H1 (cell line): ENCODE results near the gene HSPBAP1. TPM values are rescaled to one million over a fixed set of nuclear protein-coding genes. Genes with fewer than 3 reads are reported as not detected.

Source experiments
- CTCF ChIA-PET: fragments of 300-600 bp; sonication (Branson Sonifier 250); formaldehyde crosslinking; loops from one replicate; lab custom pipeline; 2021; ENCODE audit not compliant: partially characterized antibody; lab: Charles Lee
- POLR2A ChIA-PET: fragments of 300-600 bp; sonication (Branson Sonifier 250); formaldehyde crosslinking; loops from one replicate; lab custom pipeline; 2021; ENCODE audit warnings: inconsistent platforms; ENCODE audit not compliant: partially characterized antibody; lab: Charles Lee
- DNase-seq, 2 experiments: peaks; one replicate each; pipeline versions ENCODE4 v3.0.0 to v3.0.0-alpha.2; 2010 to 2022; ENCODE audit warnings: low spot score in 2 of 2, low read depth in 1 of 2, mixed read lengths in 1 of 2
- FAIRE-seq: peaks from 2 replicates; lab custom pipeline; 2011; peaks lifted over from hg19 to GRCh38; lab: Jason Lieb, UNC
- H2AFZ ChIP-seq: 2 replicates; pipeline ENCODE4 v1.8.1; 2012; ENCODE audit warnings: low read length, inconsistent platforms
- H2AK5ac ChIP-seq: 2 replicates; pipeline ENCODE4 v1.6.1; 2013; ENCODE audit warnings: low read depth, low read length
- H2BK120ac ChIP-seq: replicated peaks from 2 replicates; pipeline ENCODE3; 2013; ENCODE audit warnings: low read depth, low read length, inconsistent platforms
- H2BK12ac ChIP-seq: 2 replicates; pipeline ENCODE4 v1.6.1; 2013; ENCODE audit warnings: low read depth, low read length
- H2BK15ac ChIP-seq: 2 replicates; pipeline ENCODE4 v1.6.1; 2013; ENCODE audit warnings: low read length
- H2BK20ac ChIP-seq: 2 replicates; pipeline ENCODE4 v1.6.1; 2013; ENCODE audit warnings: low read length
- H2BK5ac ChIP-seq: 2 replicates; pipeline ENCODE4 v1.6.1; 2013; ENCODE audit warnings: low read depth, low read length
- H3K14ac ChIP-seq: 2 replicates; pipeline ENCODE4 v1.6.1; 2013; ENCODE audit warnings: inconsistent platforms; ENCODE audit not compliant: insufficient read length
- H3K18ac ChIP-seq: 2 replicates; pipeline ENCODE4 v1.6.1; 2013; ENCODE audit warnings: low read length; ENCODE audit errors: extremely low read depth
- H3K23ac ChIP-seq: 2 replicates; pipeline ENCODE4 v1.6.1; 2013; ENCODE audit warnings: inconsistent platforms; ENCODE audit not compliant: insufficient read length
- H3K23me2 ChIP-seq: 2 replicates; pipeline ENCODE4 v1.6.1; 2013; ENCODE audit warnings: low read depth, low read length
- H3K27ac ChIP-seq: 2 replicates; pipeline ENCODE4 v1.6.1; 2011; ENCODE audit warnings: low read depth, low read length, inconsistent platforms
- H3K27me3 ChIP-seq, 4 experiments: replicated peaks in 1 of 4; 1 replicate in 1 of 4; 2 replicates in 3 of 4; pipeline versions ENCODE4 v1.6.1 to v1.8.1; 2011 to 2013; ENCODE audit warnings: low read length in 3 of 4, mild to moderate bottlenecking in 3 of 4, inconsistent platforms in 2 of 4, mixed read lengths in 2 of 4, moderate library complexity in 1 of 4; ENCODE audit not compliant: control insufficient read depth in 3 of 4, insufficient read depth in 3 of 4; ENCODE audit errors: extremely low read depth in 1 of 4
- H3K36me3 ChIP-seq, 4 experiments: 2 replicates each; pipeline versions ENCODE4 v1.6.1 to v1.8.1; 2011 to 2013; ENCODE audit warnings: mild to moderate bottlenecking in 4 of 4, low read length in 3 of 4, moderate library complexity in 2 of 4, control low read depth in 1 of 4, inconsistent platforms in 1 of 4; ENCODE audit not compliant: insufficient read depth in 4 of 4, control insufficient read depth in 2 of 4
- H3K4ac ChIP-seq: replicated peaks from 2 replicates; pipeline ENCODE3; 2013; ENCODE audit warnings: low read length, low read depth, mixed read lengths, inconsistent platforms; ENCODE audit not compliant: insufficient read length
- H3K4me1 ChIP-seq, 4 experiments: replicated peaks in 1 of 4; 1 replicate in 1 of 4; 2 replicates in 3 of 4; pipeline versions ENCODE4 v1.6.1 to v1.8.1; 2011 to 2013; ENCODE audit warnings: low read length in 3 of 4, inconsistent platforms in 2 of 4, mixed read lengths in 1 of 4; ENCODE audit not compliant: insufficient read depth in 4 of 4, control insufficient read depth in 3 of 4
- H3K4me2 ChIP-seq, 2 experiments: 2 replicates each; pipeline versions ENCODE4 v1.6.1 to v1.8.1; 2011 to 2013; ENCODE audit warnings: low read depth in 2 of 2, low read length in 2 of 2, control low read depth in 1 of 2, inconsistent platforms in 1 of 2, mild to moderate bottlenecking in 1 of 2; ENCODE audit not compliant: insufficient read depth in 1 of 2
- H3K4me3 ChIP-seq, 4 experiments: fragments of 200-600, 300-600 bp in 1 of 4; sonication (generic), shearing (Covaris generic), sonication (Bioruptor Twin) in 1 of 4; 2 replicates each; pipeline versions ENCODE4 v1.5.1 to v1.8.1; 2011 to 2016; ENCODE audit warnings: low read length in 4 of 4, low read depth in 3 of 4, control low read depth in 2 of 4, inconsistent platforms in 2 of 4, mild to moderate bottlenecking in 2 of 4, mixed read lengths in 1 of 4, moderate library complexity in 1 of 4; ENCODE audit not compliant: insufficient read depth in 2 of 4; ENCODE audit errors: extremely low read depth in 1 of 4
- H3K56ac ChIP-seq: replicated peaks from 2 replicates; pipeline ENCODE3; 2013; ENCODE audit warnings: low read depth, mild to moderate bottlenecking, mixed read lengths, low read length, inconsistent platforms; ENCODE audit not compliant: insufficient read length
- H3K79me1 ChIP-seq: 2 replicates; pipeline ENCODE4 v1.6.1; 2013; ENCODE audit warnings: low read depth, low read length, control low read depth
- H3K79me2 ChIP-seq, 2 experiments: 2 replicates each; pipeline versions ENCODE4 v1.6.1 to v1.8.1; 2012 to 2013; ENCODE audit warnings: low read length in 2 of 2, mild to moderate bottlenecking in 2 of 2, inconsistent platforms in 1 of 2; ENCODE audit not compliant: insufficient read depth in 2 of 2, control insufficient read depth in 1 of 2
- H3K9ac ChIP-seq, 4 experiments: replicated peaks in 1 of 4; 1 replicate in 1 of 4; 2 replicates in 3 of 4; pipeline versions ENCODE4 v1.6.1 to v1.8.1; 2011 to 2013; ENCODE audit warnings: low read depth in 3 of 4, low read length in 3 of 4, control low read depth in 2 of 4, mild to moderate bottlenecking in 2 of 4, moderate library complexity in 2 of 4, inconsistent platforms in 1 of 4; ENCODE audit errors: extremely low read depth in 1 of 4
- H3K9me3 ChIP-seq, 2 experiments: 2 replicates each; pipeline versions ENCODE4 v1.6.1 to v1.8.1; 2012 to 2013; ENCODE audit warnings: mild to moderate bottlenecking in 2 of 2, moderate library complexity in 2 of 2, control low read depth in 1 of 2, inconsistent platforms in 1 of 2, low read depth in 1 of 2, low read length in 1 of 2, mixed read lengths in 1 of 2; ENCODE audit not compliant: insufficient read depth in 2 of 2
- H4K20me1 ChIP-seq, 2 experiments: replicated peaks in 1 of 2; 2 replicates each; pipeline versions ENCODE3 to v1.8.1; 2011 to 2013; ENCODE audit warnings: inconsistent platforms in 2 of 2, low read length in 2 of 2, mild to moderate bottlenecking in 1 of 2; ENCODE audit not compliant: insufficient read depth in 2 of 2, control insufficient read depth in 1 of 2
- H4K5ac ChIP-seq: 2 replicates; pipeline ENCODE4 v1.6.1; 2013; ENCODE audit warnings: low read length, low read depth, mixed read lengths, inconsistent platforms; ENCODE audit not compliant: insufficient read length
- H4K8ac ChIP-seq: 2 replicates; pipeline ENCODE4 v1.8.0; 2013; ENCODE audit warnings: mild to moderate bottlenecking, moderate library complexity, low read length, inconsistent platforms; ENCODE audit not compliant: insufficient read depth; ENCODE audit errors: extremely low read depth
- H4K91ac ChIP-seq: replicated peaks from 2 replicates; pipeline ENCODE3; 2013; ENCODE audit warnings: low read length, mixed read lengths, inconsistent platforms; ENCODE audit not compliant: insufficient read length
- SP2 ChIP-seq: IDR thresholded peaks from 2 replicates; pipeline ENCODE4 v1.6.1; 2012; ENCODE audit warnings: mild to moderate bottlenecking, low read length, inconsistent platforms
- TAF7 ChIP-seq: optimal IDR thresholded peaks from 2 replicates; pipeline ENCODE3; 2011; ENCODE audit warnings: low read depth, mild to moderate bottlenecking, inconsistent platforms, low read length, moderate library complexity, borderline replicate concordance
- WGBS, 2 experiments: shearing (Covaris generic) in 1 of 2; methylation state at CpG; one replicate each; pipeline versions ENCODE4 v1.1.6 to v1.1.7; 2013 to 2015; ENCODE audit warnings: low lambda C conversion rate in 2 of 2, mixed read lengths in 2 of 2, inconsistent platforms in 1 of 2, low coverage in 1 of 2, missing lambda C conversion rate in 1 of 2; ENCODE audit not compliant: insufficient replicate concordance in 2 of 2, insufficient coverage in 1 of 2, insufficient read length in 1 of 2; ENCODE audit errors: extremely low coverage in 1 of 2, missing lambda C conversion rate in 1 of 2; 5-methylcytosine and 5-hydroxymethylcytosine counted together
- polyA plus RNA-seq, 7 experiments: library from polyadenylated mRNA; depleted of rRNA in 3 of 7; stranded (reverse) in 5 of 7; unstranded in 2 of 7; fragments of >200 nt in 5 of 7; fragments of 200-250 nt in 2 of 7; gene quantifications; 1 replicate in 5 of 7; 2 replicates in 1 of 7; 4 replicates in 1 of 7; pipeline versions ENCODE4 v1.2.1 to v1.2.3, GENCODE V29; 2011 to 2013; ENCODE audit warnings: missing spikeins in 2 of 7, mixed read lengths in 2 of 7
- total RNA-seq: library from RNA; stranded (reverse); fragmentation: NEBNext Ultra II Directional; extraction: Animal tissue kit (Norgen Biotek cat#: 25700); gene quantifications from 2 replicates; pipeline ENCODE4 v1.2.1, GENCODE V29; 2021

The HSPBAP1 gene
- total and polyA plus RNA-seq, 2 of the 8 experiments (the other 6 are each of a cell fraction or from before 2014, with no cell fraction given): 7.5 to 8.3 TPM

DNA sequence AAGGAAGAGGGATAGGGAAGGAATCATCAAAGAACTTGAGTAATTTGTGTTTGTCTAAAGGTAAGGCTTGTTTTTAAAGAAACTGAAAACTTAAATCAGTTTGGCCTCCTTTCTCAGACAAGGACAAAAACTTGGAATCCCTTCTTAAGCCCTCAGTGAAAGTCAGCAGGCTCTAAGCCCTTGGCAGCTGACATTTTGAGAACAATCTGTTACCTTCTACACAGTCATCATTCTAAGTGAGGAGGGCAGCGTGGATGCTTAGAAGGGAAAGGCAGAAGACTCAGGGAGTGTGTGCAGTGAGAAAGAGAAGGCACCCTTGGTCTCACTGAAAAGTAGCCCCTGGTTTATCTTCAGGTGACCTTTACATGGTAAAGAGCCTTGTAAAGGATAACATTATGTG lies 10.8 kb downstream of the HSPBAP1 start:
- Histone ChIP-seq H3K36me3 (peaks cover 0 to 6% (median 0%) of the 10 kb centered on the region in 4 experiments; a peak in 2 of 8 replicates), H3K9me3 (peaks cover 0 to 8% of the 10 kb centered on the region in 2 experiments; a peak in 3 of 4 replicates), H3K4ac (no peak overlapping the region), H3K23me2 (no peaks in the 10 kb centered on the region), H4K5ac (no peak overlapping the region), H3K79me2 (peaks cover 0 to 3% of the 10 kb centered on the region in 2 experiments; a peak in 2 of 4 replicates), H3K18ac (no peak overlapping the region), H4K20me1 (no peaks in the 10 kb centered on the region), H3K14ac (no peak overlapping the region), H2BK15ac (no peak overlapping the region), H3K4me2 (no peak overlapping the region), H3K27me3 (no peaks in the 10 kb centered on the region), H3K4me1 (peaks cover 0 to 2% (median 0%) of the 10 kb centered on the region in 4 experiments; a peak in 1 of 7 replicates), H4K8ac (no peak overlapping the region), H2BK120ac (no peak overlapping the region), H3K23ac (no peak overlapping the region), H3K4me3 (no peak overlapping the region), H3K27ac (no peak overlapping the region), H3K56ac (no peak overlapping the region), H2BK5ac (no peak overlapping the region), H4K91ac (no peak overlapping the region), H3K9ac (no peak overlapping the region), H2AK5ac (no peak overlapping the region), H2BK20ac (no peak overlapping the region), H2BK12ac (no peak overlapping the region), H2AFZ (no peak overlapping the region), H3K79me1 (no peaks in the 10 kb centered on the region)
- POLR2A ChIA-PET: no interaction called here
- FAIRE-seq (no peak), DNase-seq (no peak)
- WGBS, 2 experiments: 93% methylated on average over 1 of the region's 1 CpG; no CpG with 5 or more reads in 1 of the 2 experiments
- no peak for TF ChIP-seq SP2
- TF ChIP-seq TAF7: no peak
- CTCF ChIA-PET: interaction anchor here (0.6 kb wide), 1 partner anchor 124 kb away, joined by 3 read pairs; no protein-coding TSS in a partner anchor
